B cell (primary cell): Measurements from ENCODE around the gene MED12L. TPM values are rescaled to one million over a fixed set of nuclear protein-coding genes. Genes with fewer than 3 reads are reported as not detected.

Source experiments
- ATAC-seq: fragments of 200-7000 bp; cut with Tn5 transposase; one replicate; pipeline ENCODE4 v1.10.0; 2021; ENCODE audit warnings: low read depth, mild to moderate bottlenecking, moderate number of reproducible peaks, moderate library complexity
- CTCF ChIA-PET: fragments of 350-600 bp; sonication (Branson Sonifier 250); formaldehyde crosslinking; loops from one replicate; lab custom pipeline; 2021; ENCODE audit warnings: antibody characterized with exemption, inconsistent platforms; lab: Charles Lee
- POLR2A ChIA-PET: fragments of 350-600 bp; sonication (Branson Sonifier 250); formaldehyde crosslinking; loops from one replicate; lab custom pipeline; 2021; ENCODE audit warnings: antibody characterized with exemption; lab: Charles Lee
- DNase-seq: peaks from one replicate; pipeline ENCODE4 v3.0.0; 2013
- H2AFZ ChIP-seq: 2 replicates; pipeline ENCODE4 v1.6.1; 2012; ENCODE audit warnings: mild to moderate bottlenecking, low read depth, low read length; ENCODE audit not compliant: insufficient read depth, poor library complexity, severe bottlenecking
- H3K27ac ChIP-seq, 2 donors: 1 replicate in 1 of 2; 2 replicates in 1 of 2; pipeline ENCODE4 v1.5.1; 2012 to 2013; ENCODE audit warnings: low read length in 2 of 2, mild to moderate bottlenecking in 2 of 2, moderate library complexity in 1 of 2
- H3K27me3 ChIP-seq, 4 experiments: fragments of 200-600 bp in 1 of 4; sonication (generic) in 1 of 4; replicated peaks in 1 of 4; 1 replicate in 2 of 4; 2 replicates in 2 of 4; pipeline versions ENCODE4 v1.6.1 to v1.7.0; 2013 to 2016; ENCODE audit warnings: low read length in 3 of 4, mild to moderate bottlenecking in 2 of 4, mixed read lengths in 1 of 4, moderate library complexity in 1 of 4; ENCODE audit not compliant: insufficient read depth in 4 of 4, control insufficient read depth in 3 of 4; ENCODE audit errors: control extremely low read depth in 1 of 4
- H3K36me3 ChIP-seq, 2 experiments: replicated peaks in 1 of 2; 1 replicate in 1 of 2; 2 replicates in 1 of 2; pipeline versions ENCODE4 v1.6.1 to v1.7.1; 2013; ENCODE audit warnings: low read length in 1 of 2; ENCODE audit not compliant: insufficient read depth in 2 of 2, control insufficient read depth in 1 of 2; ENCODE audit errors: control extremely low read depth in 1 of 2, extremely low read depth in 1 of 2
- H3K4me1 ChIP-seq, 2 donors: fragments of 200-600 bp in 1 of 2; sonication (generic) in 1 of 2; 1 replicate in 1 of 2; 2 replicates in 1 of 2; pipeline versions ENCODE4 v1.5.1 to v1.6.1; 2013 to 2017; ENCODE audit warnings: low read length in 2 of 2; ENCODE audit not compliant: control insufficient read depth in 2 of 2, insufficient read depth in 2 of 2
- H3K4me2 ChIP-seq: replicated peaks from 2 replicates; pipeline ENCODE3; 2012; ENCODE audit warnings: mild to moderate bottlenecking, low read depth, low read length; ENCODE audit not compliant: poor library complexity, severe bottlenecking
- H3K4me3 ChIP-seq, 5 experiments: fragments of 200-600 bp in 1 of 5; sonication (generic) in 1 of 5; 1 replicate in 3 of 5; 2 replicates in 2 of 5; pipeline versions ENCODE4 v1.5.1 to v1.7.0; 2011 to 2016; ENCODE audit warnings: low read length in 4 of 5, mild to moderate bottlenecking in 4 of 5, low read depth in 2 of 5, control low read depth in 1 of 5, moderate library complexity in 1 of 5; ENCODE audit not compliant: insufficient read depth in 1 of 5; ENCODE audit errors: control extremely low read depth in 1 of 5, extremely low read depth in 1 of 5
- H3K79me2 ChIP-seq: fragments of 200-600 bp; sonication (generic); one replicate; pipeline ENCODE4 v1.6.0; 2016; ENCODE audit warnings: low read length; ENCODE audit not compliant: control insufficient read depth, insufficient read depth
- H3K9ac ChIP-seq: fragments of 200-600 bp; sonication (generic); 2 replicates; pipeline ENCODE4 v1.6.1; 2017; ENCODE audit warnings: mild to moderate bottlenecking, low read length, moderate library complexity
- H3K9me3 ChIP-seq, 3 donors: one replicate each; pipeline versions ENCODE4 v1.6.1 to v1.7.1; 2013; ENCODE audit warnings: low read length in 2 of 3; ENCODE audit not compliant: control insufficient read depth in 2 of 3, insufficient read depth in 1 of 3; ENCODE audit errors: control extremely low read depth in 1 of 3
- H4K20me1 ChIP-seq: 2 replicates; pipeline ENCODE4 v1.6.0; 2012; ENCODE audit warnings: mild to moderate bottlenecking, low read length; ENCODE audit not compliant: insufficient read depth, control insufficient read depth, poor library complexity, severe bottlenecking
- H3K27ac Mint-ChIP-seq: one replicate; pipeline ENCODE4 v1.8.0; 2021; ENCODE audit warnings: mixed read lengths
- H3K27me3 Mint-ChIP-seq: one replicate; pipeline ENCODE4 v1.8.0; 2021; ENCODE audit warnings: mixed read lengths
- H3K4me1 Mint-ChIP-seq: one replicate; pipeline ENCODE4 v1.8.0; 2021; ENCODE audit warnings: mixed read lengths
- H3K4me3 Mint-ChIP-seq: one replicate; pipeline ENCODE4 v1.8.0; 2021; ENCODE audit warnings: mixed read lengths
- H3K9me3 Mint-ChIP-seq: one replicate; pipeline ENCODE4 v1.8.0; 2022; ENCODE audit warnings: mixed read lengths; ENCODE audit not compliant: insufficient read depth
- EZH2 ChIP-seq: IDR thresholded peaks from 2 replicates; pipeline ENCODE4 v1.6.1; 2012; ENCODE audit warnings: borderline replicate concordance, low read depth, mild to moderate bottlenecking, moderate library complexity, low read length; ENCODE audit not compliant: insufficient read depth, poor library complexity, severe bottlenecking
- WGBS: methylation state at CpG from one replicate; pipeline ENCODE4 v1.1.5; 2013; ENCODE audit warnings: missing lambda C conversion rate; ENCODE audit not compliant: insufficient coverage; 5-methylcytosine and 5-hydroxymethylcytosine counted together
- intact Hi-C: fragments of 100-400 bp; cut with micrococcal nuclease; formaldehyde crosslinking; loops from one replicate; pipeline ENCODE4 v1.10.0; 2022
- polyA plus RNA-seq: library from polyadenylated mRNA; depleted of rRNA; stranded (reverse); fragments of >200 nt; gene quantifications from 2 replicates; pipeline ENCODE4 v1.2.3, GENCODE V29; 2012
- total RNA-seq, 2 donors: library from RNA; stranded (reverse); fragments of 120-200 nt in 1 of 2; gene quantifications; 1 replicate in 1 of 2; 2 replicates in 1 of 2; pipeline versions ENCODE4 v1.2.3 to v1.2.4, GENCODE V29; 2013 to 2022
- TF ChIP-seq, protein P1 (sequence below): fragments of 200-600 bp; IDR thresholded peaks from one replicate; pipeline ENCODE4 v1.8.0; 2022; ENCODE audit warnings: antibody characterized with exemption, mild to moderate bottlenecking

The MED12L gene
- total and polyA plus RNA-seq, 2 donors (not counting 1 experiment from before 2014, with no cell fraction given) = 0.07 to 0.30 TPM

DNA sequence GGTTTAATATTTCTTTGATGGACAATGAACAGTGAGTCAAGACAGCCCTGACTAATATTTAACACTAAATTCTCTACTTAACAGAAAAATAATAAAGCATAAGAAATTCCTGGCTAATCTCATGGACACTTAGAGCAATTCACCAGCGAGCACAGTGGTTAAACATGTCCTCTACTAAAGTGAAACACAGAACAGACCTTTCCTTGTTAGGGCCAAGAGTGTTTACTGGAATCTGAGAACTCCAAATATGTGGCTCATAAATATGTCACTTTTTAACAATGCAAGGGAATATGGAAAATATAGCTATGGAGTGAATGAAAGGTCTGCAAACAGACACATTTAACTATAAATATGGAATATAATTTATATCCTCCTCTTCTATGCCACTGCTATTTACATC lies 394.0 kb downstream of the MED12L start:
- Histone ChIP-seq H4K20me1 (no peaks in the 10 kb centered on the region), H3K4me2 (no peak overlapping the region), H3K9ac (no peak overlapping the region), H2AFZ (no peak overlapping the region), H3K27ac (no peak overlapping the region), H3K4me3 (no peak overlapping the region), H3K79me2 (no peaks in the 10 kb centered on the region), H3K9me3 (peaks cover 0 to 23% (median 2%) of the 10 kb centered on the region in 3 donors), H3K4me1 (no peaks in the 10 kb centered on the region), H3K27me3 (peaks cover 0 to 3% (median 0%) of the 10 kb centered on the region in 4 experiments), H3K36me3 (no peaks in the 10 kb centered on the region)
- intact Hi-C loops = no loop called here
- ChIA-PET CTCF (interaction anchor here (5.6 kb wide), 1 partner anchor 11 kb away, joined by 32 read pairs; no protein-coding TSS in a partner anchor), POLR2A (no interaction called here)
- no peak for ATAC-seq
- no peak overlapping the region for H3K4me3 Mint-ChIP-seq
- no peak overlapping the region for H3K27ac Mint-ChIP-seq
- peaks cover 7% of the 10 kb centered on the region for H3K9me3 Mint-ChIP-seq
- TF ChIP-seq, protein P1, sequence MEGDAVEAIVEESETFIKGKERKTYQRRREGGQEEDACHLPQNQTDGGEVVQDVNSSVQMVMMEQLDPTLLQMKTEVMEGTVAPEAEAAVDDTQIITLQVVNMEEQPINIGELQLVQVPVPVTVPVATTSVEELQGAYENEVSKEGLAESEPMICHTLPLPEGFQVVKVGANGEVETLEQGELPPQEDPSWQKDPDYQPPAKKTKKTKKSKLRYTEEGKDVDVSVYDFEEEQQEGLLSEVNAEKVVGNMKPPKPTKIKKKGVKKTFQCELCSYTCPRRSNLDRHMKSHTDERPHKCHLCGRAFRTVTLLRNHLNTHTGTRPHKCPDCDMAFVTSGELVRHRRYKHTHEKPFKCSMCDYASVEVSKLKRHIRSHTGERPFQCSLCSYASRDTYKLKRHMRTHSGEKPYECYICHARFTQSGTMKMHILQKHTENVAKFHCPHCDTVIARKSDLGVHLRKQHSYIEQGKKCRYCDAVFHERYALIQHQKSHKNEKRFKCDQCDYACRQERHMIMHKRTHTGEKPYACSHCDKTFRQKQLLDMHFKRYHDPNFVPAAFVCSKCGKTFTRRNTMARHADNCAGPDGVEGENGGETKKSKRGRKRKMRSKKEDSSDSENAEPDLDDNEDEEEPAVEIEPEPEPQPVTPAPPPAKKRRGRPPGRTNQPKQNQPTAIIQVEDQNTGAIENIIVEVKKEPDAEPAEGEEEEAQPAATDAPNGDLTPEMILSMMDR = no peak
- no peak for TF ChIP-seq EZH2
- no peak for DNase-seq
- no CpG with 5 or more reads among the region's 1 CpG for WGBS
- no peaks in the 10 kb centered on the region for H3K4me1 Mint-ChIP-seq
- peaks cover 11% of the 10 kb centered on the region for H3K27me3 Mint-ChIP-seq

DNA sequence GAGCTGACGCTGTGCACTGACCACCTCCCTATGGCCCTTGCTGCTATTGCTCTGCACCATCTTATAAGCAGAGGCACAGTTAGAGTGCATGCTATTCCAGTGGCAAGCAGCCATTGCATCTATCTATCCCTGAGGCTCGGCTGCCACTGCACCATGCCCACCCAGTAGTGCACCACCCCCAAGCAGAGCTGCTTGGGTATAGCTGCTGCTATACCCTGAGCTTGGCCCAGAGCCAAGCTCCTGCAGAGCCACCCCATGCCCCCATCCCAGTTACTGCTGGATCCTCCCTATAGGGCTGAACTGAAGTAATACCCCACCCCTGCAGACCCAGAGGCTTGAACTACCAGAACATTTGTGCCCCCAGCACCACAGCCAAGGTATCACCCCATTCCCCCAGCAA lies 395.0 kb downstream of the MED12L start:
- H3K4me1 ChIP-seq = no peaks in the 10 kb centered on the region
- H3K9ac ChIP-seq = no peak overlapping the region
- POLR2A ChIA-PET = no interaction called here
- peaks cover 7% of the 10 kb centered on the region for H3K9me3 Mint-ChIP-seq
- TF ChIP-seq EZH2 = no peak
- TF ChIP-seq, protein P1 = no peak
- intact Hi-C loops = no loop called here
- no peaks in the 10 kb centered on the region for H3K4me1 Mint-ChIP-seq
- no peak overlapping the region for H3K27ac Mint-ChIP-seq
- H3K36me3 ChIP-seq = no peaks in the 10 kb centered on the region
- H3K4me2 ChIP-seq = no peak overlapping the region
- no peak overlapping the region for H3K4me3 Mint-ChIP-seq
- peaks cover 0 to 23% (median 2%) of the 10 kb centered on the region in 3 donors for H3K9me3 ChIP-seq
- DNase-seq (no peak), ATAC-seq (no peak)
- H3K27me3 ChIP-seq = peaks cover 0 to 3% (median 0%) of the 10 kb centered on the region in 4 experiments
- no peak overlapping the region for H2AFZ ChIP-seq
- H3K27me3 Mint-ChIP-seq = peaks cover 11% of the 10 kb centered on the region
- 94% methylated on average over 2 of the region's 2 CpGs for WGBS
- no peaks in the 10 kb centered on the region for H3K79me2 ChIP-seq
- no peak overlapping the region for H3K4me3 ChIP-seq
- CTCF ChIA-PET = interaction anchor here (5.6 kb wide), 1 partner anchor 12 kb away, joined by 32 read pairs; no protein-coding TSS in a partner anchor
- H3K27ac ChIP-seq = no peak overlapping the region
- no peaks in the 10 kb centered on the region for H4K20me1 ChIP-seq
